GM18861 (cell line): ENCODE results near the gene PSMD3.

Experiments used
- ATAC-seq: cut with Tn5 transposase; IDR thresholded peaks from one replicate; pipeline ENCODE4 v1.9.1; 2021; ENCODE audit not compliant: unreplicated experiment

PSMD3 gene

GRCh38 chr17:39960524-39961041 lies 20.0 kb upstream of the PSMD3 start:
- ATAC-seq: no peak

- no peak for ATAC-seq
Measured at GRCh38 chr17:39962642-39963220, 17.9 kb upstream of the PSMD3 start, which contains the start of gene GSDMA. TSS of gene GSDMA (plus strand) at chr17:39963004. CDS start at chr17:39965688, 2,684 bp downstream.

GRCh38 chr17:39963829-39964228 lies 16.8 kb upstream of the PSMD3 start:
- ATAC-seq: no peak

GRCh38 chr17:39965017-39965699 lies 15.4 kb upstream of the PSMD3 start:
- no peak for ATAC-seq

- ATAC-seq: no peak
Measured at GRCh38 chr17:39966771-39967170, 13.8 kb upstream of the PSMD3 start.

- ATAC-seq: no peak
Measured at GRCh38 chr17:39968761-39969160, 11.8 kb upstream of the PSMD3 start.

GRCh38 chr17:39969375-39969774 lies 11.2 kb upstream of the PSMD3 start:
- ATAC-seq: no peak

- ATAC-seq: no peak
Measured at GRCh38 chr17:39970157-39970692, 10.4 kb upstream of the PSMD3 start.

GRCh38 chr17:39971076-39971603 lies 9.5 kb upstream of the PSMD3 start:
- ATAC-seq: no peak

- no peak for ATAC-seq
Measured at GRCh38 chr17:39972271-39972670, 8.3 kb upstream of the PSMD3 start.

GRCh38 chr17:39973496-39973895 lies 7.1 kb upstream of the PSMD3 start:
- no peak for ATAC-seq

- ATAC-seq: no peak
Measured at GRCh38 chr17:39974433-39974832, 6.2 kb upstream of the PSMD3 start.

- no peak for ATAC-seq
Measured at GRCh38 chr17:39975801-39976200, 4.8 kb upstream of the PSMD3 start.

- ATAC-seq: no peak
Measured at GRCh38 chr17:39979016-39979670, 1.5 kb upstream of the PSMD3 start.

- no peak for ATAC-seq
Measured at GRCh38 chr17:39979893-39980350, 685 bp upstream of the PSMD3 start.

GRCh38 chr17:39981207-39981741 lies 667 bp downstream of the PSMD3 start:
- no peak for ATAC-seq

GRCh38 chr17:39981766-39982375 lies 1.3 kb downstream of the PSMD3 start:
- no peak for ATAC-seq

GRCh38 chr17:39988206-39988810 lies 7.7 kb downstream of the PSMD3 start:
- ATAC-seq: no peak

- no peak for ATAC-seq
Measured at GRCh38 chr17:39994448-39994847, 13.8 kb downstream of the PSMD3 start.

- ATAC-seq: no peak
Measured at GRCh38 chr17:39995438-39995837, 14.8 kb downstream of the PSMD3 start.
